ENCODE data around the gene SYNE2. TPM values are rescaled to one million over a fixed set of nuclear protein-coding genes. Genes with fewer than 3 reads are reported as not detected.
"Not testable (repeated sequence)": the region's sequence is repeated elsewhere in the genome, so short reads cannot be mapped to it uniquely, and the experiment has no call there.

SYNE2 gene
- total RNA-seq, 2 experiments from 2014 or later: 69.3 to 143 TPM

DNA sequence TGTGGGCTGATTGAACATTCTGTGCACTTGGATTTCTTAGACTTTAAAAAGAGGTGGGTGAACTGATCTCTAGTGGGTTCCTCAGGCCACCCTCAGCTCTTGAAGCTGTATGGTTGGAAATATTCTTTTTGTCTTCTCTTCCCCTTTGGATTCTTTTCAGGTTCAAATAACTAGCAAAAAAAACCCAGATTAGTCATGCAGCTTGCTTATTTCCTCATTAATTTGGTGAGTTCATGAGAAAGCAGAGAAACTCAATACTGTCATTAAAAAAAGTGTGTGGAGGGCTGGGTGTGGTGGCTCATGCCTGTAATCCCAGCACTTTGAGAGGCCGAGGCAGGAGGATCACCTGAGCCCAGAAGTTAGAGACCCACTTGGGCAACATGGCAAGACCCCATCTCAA lies 258.0 kb downstream of the SYNE2 start:
- no peak for DNase-seq
- no peak for ATAC-seq
- H3K27ac Mint-ChIP-seq: no peak overlapping the region
- peaks cover 5% of the 10 kb centered on the region for H3K4me1 Mint-ChIP-seq
- H3K9me3 Mint-ChIP-seq (ENCODE audit: low read depth): no peaks in the 10 kb centered on the region
- CTCF ChIA-PET: no interaction called here
- peaks cover 9% of the 10 kb centered on the region for H3K36me3 Mint-ChIP-seq
- no peaks in the 10 kb centered on the region for H3K27me3 Mint-ChIP-seq
- no peak overlapping the region for H3K4me3 Mint-ChIP-seq

DNA sequence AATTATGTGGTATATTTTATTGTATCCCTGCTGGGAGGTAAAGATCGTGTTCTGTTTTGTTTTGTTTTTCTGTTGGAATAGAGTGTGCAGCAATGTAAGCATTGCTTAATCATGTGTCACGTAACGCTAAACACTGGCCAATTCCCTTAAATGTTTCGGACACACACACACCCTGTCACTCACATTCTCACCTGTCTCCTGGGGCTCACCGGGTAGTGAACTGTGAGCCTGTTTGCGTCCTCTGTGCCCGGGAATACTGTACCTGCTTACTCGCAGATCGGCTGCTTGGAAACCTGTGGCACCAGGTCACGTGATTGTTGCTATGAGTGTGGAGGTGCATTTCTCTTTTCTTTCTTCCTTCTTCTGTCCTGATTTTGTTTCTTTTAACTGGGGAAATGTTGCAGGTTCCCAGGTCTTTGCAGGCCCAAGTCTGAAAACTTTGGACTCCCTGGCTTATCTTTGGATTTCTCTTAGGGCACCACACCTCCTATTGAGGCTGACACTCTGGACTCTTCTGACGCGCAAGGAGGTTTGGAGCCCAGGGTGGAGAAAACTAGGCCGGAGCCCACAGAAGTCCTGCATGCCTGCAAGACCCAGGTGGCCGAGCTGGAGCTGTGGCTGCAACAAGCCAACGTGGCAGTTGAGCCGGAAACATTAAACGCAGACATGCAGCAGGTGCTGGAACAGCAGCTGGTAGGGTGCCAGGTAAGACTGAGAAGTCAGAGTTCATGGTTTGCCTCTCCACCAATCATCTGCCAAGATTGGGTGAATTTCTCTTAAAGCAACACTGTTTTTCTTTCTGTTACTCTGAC lies 260.3 kb downstream of the SYNE2 start:
- Mint-ChIP-seq H3K4me1 (peaks cover 5% of the 10 kb centered on the region), H3K4me3 (no peak overlapping the region), H3K27me3 (no peaks in the 10 kb centered on the region), H3K36me3 (peaks cover 13% of the 10 kb centered on the region), H3K9me3 (ENCODE audit: low read depth) (no peaks in the 10 kb centered on the region), H3K27ac (no peak overlapping the region)
- CTCF ChIA-PET: no interaction called here
- ATAC-seq: no peak
- no peak for DNase-seq

DNA sequence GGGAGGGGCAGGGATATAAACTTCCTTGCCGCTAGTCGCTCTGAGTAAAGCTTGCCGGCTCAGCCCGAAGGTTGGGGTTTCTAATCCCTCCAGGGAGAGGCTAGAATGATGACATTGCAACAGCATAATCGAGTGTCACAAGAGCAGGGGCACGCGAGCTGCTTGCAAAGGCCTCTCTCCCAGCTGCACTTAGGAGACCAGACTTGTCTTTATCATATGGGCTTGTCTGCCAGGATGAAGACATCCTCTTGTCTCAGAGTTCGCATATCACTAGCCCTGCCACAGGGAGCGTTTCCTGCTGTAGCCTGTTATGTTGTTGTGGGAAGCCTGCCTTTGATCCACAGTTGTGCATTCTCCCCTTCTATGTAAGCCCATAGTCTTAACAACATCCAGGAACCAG lies 261.4 kb downstream of the SYNE2 start:
- no peaks in the 10 kb centered on the region for H3K27me3 Mint-ChIP-seq
- CTCF ChIA-PET: no interaction called here
- DNase-seq (no peak), ATAC-seq (no peak)
- no peaks in the 10 kb centered on the region for H3K9me3 Mint-ChIP-seq (ENCODE audit: low read depth)
- H3K4me1 Mint-ChIP-seq: peaks cover 5% of the 10 kb centered on the region
- no peak overlapping the region for H3K27ac Mint-ChIP-seq
- no peak overlapping the region for H3K4me3 Mint-ChIP-seq
- peaks cover 12% of the 10 kb centered on the region for H3K36me3 Mint-ChIP-seq

DNA sequence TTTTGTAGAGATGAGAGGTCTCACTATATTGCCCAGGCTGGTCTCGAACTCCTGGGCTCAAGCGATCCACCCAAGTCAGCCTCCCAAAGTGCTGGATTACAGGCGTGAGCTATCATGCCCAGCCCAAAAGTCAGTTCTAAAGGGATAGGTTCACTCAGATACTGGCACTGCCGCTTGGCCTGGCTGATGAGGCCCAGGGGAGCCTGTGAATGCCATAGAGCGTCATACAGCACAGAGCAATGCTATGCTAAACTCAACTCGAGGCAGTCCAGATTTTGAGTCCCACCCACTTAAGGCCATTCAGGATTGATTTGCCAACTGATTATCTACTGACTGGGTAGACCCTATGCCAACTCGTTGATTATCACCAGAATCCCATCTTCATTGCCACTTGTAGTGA lies 262.0 kb downstream of the SYNE2 start:
- CTCF ChIA-PET: no interaction called here
- Mint-ChIP-seq H3K27me3 (no peaks in the 10 kb centered on the region), H3K4me1 (peaks cover 6% of the 10 kb centered on the region), H3K4me3 (no peak overlapping the region), H3K27ac (no peak overlapping the region), H3K9me3 (ENCODE audit: low read depth) (no peaks in the 10 kb centered on the region), H3K36me3 (peaks cover 15% of the 10 kb centered on the region)
- no peak for ATAC-seq
- no peak for DNase-seq

DNA sequence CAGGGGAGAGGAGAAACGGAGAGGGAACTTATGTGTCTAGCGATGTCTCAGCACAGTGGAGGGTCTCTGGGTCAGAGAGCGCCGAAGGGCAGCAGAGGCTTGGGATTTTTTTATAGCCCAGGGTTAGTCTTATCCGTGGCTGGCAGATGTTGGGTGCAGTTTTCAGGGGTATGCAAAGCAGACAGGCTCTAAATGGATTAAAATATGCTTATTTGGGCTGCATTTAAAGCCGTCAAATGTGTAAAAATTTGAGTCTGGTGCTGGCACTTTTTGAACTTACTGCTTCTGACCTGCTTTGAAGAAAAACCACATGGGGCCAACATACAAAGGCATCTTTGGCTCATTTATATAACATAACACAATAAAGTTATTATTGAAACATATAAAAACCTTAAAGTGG lies 262.6 kb downstream of the SYNE2 start:
- H3K27me3 Mint-ChIP-seq: no peaks in the 10 kb centered on the region
- CTCF ChIA-PET: no interaction called here
- no peak for ATAC-seq
- no peak for DNase-seq
- H3K36me3 Mint-ChIP-seq: peaks cover 13% of the 10 kb centered on the region
- no peaks in the 10 kb centered on the region for H3K9me3 Mint-ChIP-seq (ENCODE audit: low read depth)
- peaks cover 6% of the 10 kb centered on the region for H3K4me1 Mint-ChIP-seq
- H3K4me3 Mint-ChIP-seq: no peak overlapping the region
- no peak overlapping the region for H3K27ac Mint-ChIP-seq

DNA sequence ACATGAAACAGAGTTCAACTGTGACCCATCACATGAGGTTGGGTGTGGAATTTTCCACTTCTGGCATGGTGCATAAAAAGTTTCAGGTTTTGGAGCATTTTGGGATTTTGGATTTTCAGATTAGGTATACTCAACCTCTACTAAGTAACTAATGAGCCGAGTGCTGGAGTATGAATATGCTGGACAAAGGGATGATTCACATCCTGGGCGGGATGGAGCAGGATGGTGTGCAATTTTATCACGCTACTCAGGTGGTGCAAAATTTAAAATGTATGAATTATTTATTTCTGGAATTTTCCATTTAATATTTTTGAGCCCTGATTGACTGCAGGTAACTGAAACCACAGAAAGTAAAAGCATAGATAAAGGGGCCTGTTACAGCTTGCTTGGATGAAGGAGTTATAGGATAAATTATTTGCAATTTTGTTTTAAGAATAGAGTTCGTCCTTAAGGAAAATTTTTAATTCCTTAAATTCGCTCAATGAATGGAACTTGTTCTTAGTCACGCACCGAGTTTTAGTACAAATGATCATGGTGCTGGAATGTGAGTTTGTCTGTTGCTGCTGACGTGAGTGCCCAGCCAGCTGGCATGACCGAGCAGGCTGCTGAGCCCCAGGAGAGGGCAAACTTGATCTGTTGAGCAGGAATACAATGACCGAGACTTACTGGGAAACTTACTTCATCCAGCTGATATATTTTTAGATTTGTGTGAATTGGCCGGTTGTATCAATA lies 265.0 kb downstream of the SYNE2 start:
- CTCF ChIA-PET: interaction anchor here (1.2 kb wide), 1 partner anchor 16 kb away, joined by 3 read pairs; no protein-coding TSS in a partner anchor
- ATAC-seq (no peak), DNase-seq (no peak)
- Mint-ChIP-seq H3K27ac (no peak overlapping the region), H3K4me1 (peaks cover 6% of the 10 kb centered on the region), H3K27me3 (no peaks in the 10 kb centered on the region), H3K36me3 (peaks cover 24% of the 10 kb centered on the region), H3K4me3 (no peak overlapping the region), H3K9me3 (ENCODE audit: low read depth) (no peaks in the 10 kb centered on the region)

DNA sequence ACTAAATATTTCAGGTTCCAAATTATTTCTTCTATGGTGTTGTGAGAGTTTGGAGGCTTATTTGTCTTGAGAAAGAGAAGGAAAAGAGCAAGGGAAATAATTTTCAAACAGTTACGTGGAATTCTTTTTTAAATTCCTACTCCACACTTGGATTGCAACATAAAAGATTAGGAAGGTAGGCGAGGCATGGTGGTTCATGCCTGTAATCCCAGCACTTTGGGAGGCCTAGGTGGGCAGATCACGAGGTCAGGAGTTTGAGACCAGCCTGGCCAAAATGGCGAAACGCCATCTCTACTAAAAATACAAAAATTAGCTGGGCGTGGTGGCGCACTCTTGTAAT lies 265.6 kb downstream of the SYNE2 start:
- CTCF ChIA-PET: interaction anchor here (1.2 kb wide), 1 partner anchor 16 kb away, joined by 3 read pairs; no protein-coding TSS in a partner anchor
- not testable (repeated sequence) for DNase-seq; H3K9me3 Mint-ChIP-seq (ENCODE audit: low read depth); ATAC-seq; H3K27me3 Mint-ChIP-seq; H3K27ac Mint-ChIP-seq; H3K4me1 Mint-ChIP-seq; H3K4me3 Mint-ChIP-seq
- peaks cover 28% of the 10 kb centered on the region for H3K36me3 Mint-ChIP-seq

DNA sequence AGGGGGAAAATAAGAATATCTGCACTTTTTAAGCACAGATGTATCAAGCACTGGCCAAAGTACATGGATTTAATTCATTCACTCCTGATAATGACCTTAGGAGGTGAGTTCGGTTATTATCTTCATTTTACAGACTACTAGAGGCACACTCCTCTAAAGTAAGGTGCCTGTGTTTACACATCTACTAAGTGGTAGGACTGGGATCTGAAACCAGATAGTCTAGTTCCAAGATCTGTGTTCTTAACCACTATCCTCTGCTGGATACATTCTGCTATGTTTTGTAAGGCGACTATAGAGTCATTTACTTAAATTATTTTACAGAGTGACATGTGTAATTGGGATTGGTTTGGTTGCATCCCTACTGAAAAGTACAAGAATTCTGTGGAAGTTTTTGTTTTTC lies 266.1 kb downstream of the SYNE2 start:
- ATAC-seq (no peak), DNase-seq (no peak)
- Mint-ChIP-seq H3K4me3 (no peak overlapping the region), H3K27ac (no peak overlapping the region), H3K36me3 (peaks cover 31% of the 10 kb centered on the region), H3K9me3 (ENCODE audit: low read depth) (no peaks in the 10 kb centered on the region), H3K4me1 (peaks cover 9% of the 10 kb centered on the region), H3K27me3 (no peaks in the 10 kb centered on the region)
- CTCF ChIA-PET: no interaction called here

DNA sequence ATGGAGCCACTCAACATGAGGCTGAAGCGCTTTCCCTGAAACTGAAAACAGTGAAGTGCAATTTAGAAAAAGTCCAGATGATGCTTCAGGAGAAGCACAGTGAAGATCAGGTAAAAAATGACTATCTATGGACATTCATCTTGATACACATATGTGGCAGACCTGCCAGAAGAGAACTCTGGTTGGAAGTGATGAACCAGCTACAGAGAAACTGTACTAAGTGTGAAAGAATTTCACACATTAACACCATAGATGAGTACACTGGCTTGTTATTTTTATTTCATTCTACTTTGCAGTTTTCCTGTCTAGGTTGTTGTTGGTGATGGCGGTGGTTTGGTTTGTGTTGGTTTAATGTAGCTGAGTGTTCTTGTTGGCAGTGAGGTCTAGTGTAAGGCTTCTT lies 266.7 kb downstream of the SYNE2 start:
- ATAC-seq (no peak), DNase-seq (no peak)
- CTCF ChIA-PET: no interaction called here
- Mint-ChIP-seq H3K4me1 (peaks cover 4% of the 10 kb centered on the region), H3K36me3 (peaks cover 31% of the 10 kb centered on the region), H3K4me3 (no peak overlapping the region), H3K27ac (no peak overlapping the region), H3K27me3 (no peaks in the 10 kb centered on the region), H3K9me3 (ENCODE audit: low read depth) (no peaks in the 10 kb centered on the region)

DNA sequence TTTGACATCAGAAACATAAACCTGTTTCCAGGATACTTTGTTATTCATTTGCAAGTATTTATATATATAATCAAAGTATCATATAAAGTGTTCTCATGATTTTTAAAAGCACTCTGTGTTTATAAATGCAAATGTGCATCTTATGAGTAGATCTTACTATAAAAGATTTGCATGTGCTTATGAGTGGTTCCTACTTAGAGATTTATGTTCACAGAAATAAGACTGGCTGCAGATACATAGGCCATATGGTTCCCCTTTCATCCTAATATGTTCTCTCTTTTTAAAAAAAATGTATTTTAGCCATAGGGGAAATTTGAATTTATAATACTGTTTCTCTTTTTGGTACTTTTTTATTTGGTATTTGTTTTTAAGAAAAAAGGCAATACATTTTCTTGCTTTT lies 267.2 kb downstream of the SYNE2 start:
- ATAC-seq: no peak
- CTCF ChIA-PET: no interaction called here
- H3K27me3 Mint-ChIP-seq: no peaks in the 10 kb centered on the region
- H3K9me3 Mint-ChIP-seq (ENCODE audit: low read depth): no peaks in the 10 kb centered on the region
- peaks cover 4% of the 10 kb centered on the region for H3K4me1 Mint-ChIP-seq
- H3K4me3 Mint-ChIP-seq: no peak overlapping the region
- peaks cover 31% of the 10 kb centered on the region for H3K36me3 Mint-ChIP-seq
- H3K27ac Mint-ChIP-seq: no peak overlapping the region
- no peak for DNase-seq

DNA sequence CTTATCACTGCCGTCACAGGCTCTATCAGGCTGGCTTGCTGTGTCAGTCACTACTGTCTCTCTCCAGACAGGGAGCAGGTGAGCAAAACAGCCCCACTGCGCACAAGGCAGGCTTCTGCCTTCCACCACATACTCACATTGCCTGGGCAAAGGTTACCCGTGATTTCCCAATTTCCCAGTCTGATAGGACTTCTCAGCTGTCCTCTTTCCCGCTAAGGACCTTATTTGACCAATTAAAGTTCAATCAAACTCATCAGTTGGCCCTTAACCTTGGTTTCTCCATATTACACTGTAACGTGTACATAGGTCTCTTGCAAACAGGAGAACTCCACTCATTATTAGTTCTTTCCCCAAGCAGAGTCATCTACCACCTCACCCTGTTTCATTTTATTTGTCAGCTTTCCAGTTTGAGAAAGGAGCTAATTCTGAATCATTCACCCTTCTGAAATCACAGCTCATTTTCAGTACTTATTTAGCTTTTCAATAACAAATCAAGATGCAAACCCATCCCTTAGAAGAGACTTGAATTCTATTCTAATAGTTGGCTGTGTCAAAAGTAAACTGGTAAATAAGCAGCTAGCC lies 270.5 kb downstream of the SYNE2 start:
- Mint-ChIP-seq H3K4me3 (no peak overlapping the region), H3K27ac (no peak overlapping the region), H3K36me3 (peaks cover 45% of the 10 kb centered on the region), H3K27me3 (no peaks in the 10 kb centered on the region), H3K9me3 (ENCODE audit: low read depth) (no peaks in the 10 kb centered on the region), H3K4me1 (peaks cover 4% of the 10 kb centered on the region)
- CTCF ChIA-PET: no interaction called here
- DNase-seq: no peak
- no peak for ATAC-seq

DNA sequence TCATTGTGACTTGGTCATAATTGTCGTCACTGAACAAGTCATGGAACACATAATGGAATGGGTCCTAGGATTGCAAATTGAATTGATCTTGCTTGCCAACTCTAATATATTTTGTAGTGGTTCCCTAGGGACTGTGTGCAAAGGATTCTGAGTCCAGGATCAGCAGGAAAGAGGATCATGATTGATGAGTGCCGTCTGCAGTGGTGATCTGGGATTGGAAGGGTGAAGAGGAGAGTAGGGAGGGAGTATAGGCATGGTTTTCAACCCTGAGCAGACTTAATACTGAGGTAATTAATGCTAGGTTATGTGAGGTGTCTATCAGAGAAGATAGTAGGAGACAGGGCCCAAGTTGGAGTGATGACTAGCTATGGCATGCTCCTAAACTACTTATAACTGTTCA lies 272.5 kb downstream of the SYNE2 start:
- ATAC-seq (no peak), DNase-seq (no peak)
- CTCF ChIA-PET: interaction anchor here (0.8 kb wide), 1 partner anchor 9 kb away, joined by 3 read pairs; no protein-coding TSS in a partner anchor
- no peak overlapping the region for H3K4me3 Mint-ChIP-seq
- no peak overlapping the region for H3K27ac Mint-ChIP-seq
- H3K9me3 Mint-ChIP-seq (ENCODE audit: low read depth): no peaks in the 10 kb centered on the region
- H3K27me3 Mint-ChIP-seq: no peaks in the 10 kb centered on the region
- H3K4me1 Mint-ChIP-seq: peaks cover 3% of the 10 kb centered on the region
- H3K36me3 Mint-ChIP-seq: peaks cover 38% of the 10 kb centered on the region

DNA sequence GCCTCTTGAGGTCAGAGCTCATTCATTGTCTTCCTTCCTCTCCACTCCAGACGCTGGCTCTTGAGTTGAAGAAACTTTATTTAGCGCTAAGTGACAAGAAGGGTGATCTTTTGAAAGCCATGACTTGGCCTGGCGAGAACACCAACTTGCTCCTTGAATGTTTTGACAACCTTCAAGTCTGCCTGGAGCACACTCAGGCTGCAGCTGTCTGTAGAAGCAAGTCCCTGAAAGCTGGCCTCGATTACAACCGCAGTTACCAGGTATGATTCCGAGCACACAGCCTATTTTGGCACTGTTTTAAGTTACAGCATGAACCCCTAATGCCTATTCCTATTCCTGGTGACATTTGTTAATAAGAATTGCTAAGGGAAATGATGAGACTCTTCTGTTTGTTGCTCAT lies 273.7 kb downstream of the SYNE2 start:
- Mint-ChIP-seq H3K4me3 (no peak overlapping the region), H3K9me3 (ENCODE audit: low read depth) (no peaks in the 10 kb centered on the region), H3K27ac (no peak overlapping the region), H3K27me3 (no peaks in the 10 kb centered on the region), H3K4me1 (peaks cover 3% of the 10 kb centered on the region), H3K36me3 (peaks cover 38% of the 10 kb centered on the region)
- ATAC-seq: no peak
- CTCF ChIA-PET: no interaction called here
- DNase-seq: no peak
